Activated CD4-positive, alpha-beta T cell treated with anti-CD3 and anti-CD28 coated beads, Interleukin-2, amount 50 U/mL, for 1 hour (primary cell): ENCODE results near the gene C1QTNF8.

Experiments used
- DNase-seq: peaks from one replicate; pipeline ENCODE4 v3.0.0-alpha.2; 2020

Gene C1QTNF8

DNA sequence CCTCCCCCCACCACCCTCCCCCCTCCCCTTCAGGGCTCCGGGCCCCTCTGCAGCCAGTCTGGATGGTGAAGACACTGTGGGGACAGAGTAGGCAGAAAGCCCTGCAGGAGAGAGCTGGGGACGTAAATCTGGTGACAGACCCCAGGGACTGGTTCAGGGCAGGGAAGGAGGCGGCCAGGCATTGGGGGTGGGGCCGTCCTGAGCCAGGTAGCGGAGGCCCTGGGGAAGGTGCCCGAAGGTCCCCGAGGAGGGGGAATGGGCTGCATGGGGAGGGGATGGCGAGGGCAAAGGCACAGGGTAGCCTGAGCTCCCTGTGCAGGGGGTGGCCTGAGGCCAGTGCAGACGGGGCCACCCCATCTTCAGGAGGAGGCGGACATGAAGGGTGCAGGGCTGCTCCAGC lies 30.5 kb upstream of the C1QTNF8 start:
- DNase-seq = no peak

GRCh38 chr16:1126044-1126443 lies 30.0 kb upstream of the C1QTNF8 start:
- no peak for DNase-seq

DNA sequence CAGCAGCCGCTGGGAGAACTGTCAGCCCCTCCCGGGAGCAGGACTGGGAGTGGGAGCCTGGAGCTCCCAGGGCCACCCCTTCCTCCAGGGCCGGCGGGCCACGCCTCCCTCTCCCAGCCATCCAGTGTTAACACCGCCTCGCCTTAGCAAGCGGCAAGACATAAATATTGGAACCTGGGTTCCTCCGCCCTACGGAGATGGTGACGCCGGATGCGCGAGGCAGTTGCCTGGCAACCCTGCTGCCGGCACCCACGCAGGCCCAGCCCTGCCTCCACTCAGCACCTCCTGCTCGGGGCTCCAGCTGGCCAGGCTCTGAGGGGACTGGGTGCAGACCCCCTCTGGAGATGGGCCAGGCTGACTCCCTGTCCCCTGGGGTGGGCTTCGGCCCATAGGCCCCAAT lies 29.4 kb upstream of the C1QTNF8 start:
- peak; percentile 13 for DNase-seq

GRCh38 chr16:1124795-1125194 lies 28.8 kb upstream of the C1QTNF8 start:
- no peak for DNase-seq

DNA sequence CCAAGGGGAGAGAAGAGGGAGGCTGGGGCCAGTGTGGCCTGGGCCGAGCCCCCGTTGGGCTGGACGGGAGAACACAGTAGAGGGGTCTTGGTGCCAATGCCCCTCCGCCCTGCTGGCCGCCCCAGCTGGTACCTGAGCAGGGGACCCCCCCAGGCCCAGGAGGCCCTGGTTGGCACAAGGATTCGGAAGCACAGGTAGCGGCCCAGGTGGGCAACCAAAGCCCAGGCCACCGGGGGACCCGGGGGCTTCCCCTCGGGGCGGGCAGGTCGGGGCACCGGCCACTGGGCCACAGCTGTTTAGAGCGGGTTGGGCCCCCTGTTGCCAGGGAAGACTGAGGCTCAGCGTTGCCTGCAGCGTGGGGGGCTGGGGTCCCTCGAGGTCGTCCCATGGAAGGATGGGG lies 28.2 kb upstream of the C1QTNF8 start:
- no peak for DNase-seq

DNA sequence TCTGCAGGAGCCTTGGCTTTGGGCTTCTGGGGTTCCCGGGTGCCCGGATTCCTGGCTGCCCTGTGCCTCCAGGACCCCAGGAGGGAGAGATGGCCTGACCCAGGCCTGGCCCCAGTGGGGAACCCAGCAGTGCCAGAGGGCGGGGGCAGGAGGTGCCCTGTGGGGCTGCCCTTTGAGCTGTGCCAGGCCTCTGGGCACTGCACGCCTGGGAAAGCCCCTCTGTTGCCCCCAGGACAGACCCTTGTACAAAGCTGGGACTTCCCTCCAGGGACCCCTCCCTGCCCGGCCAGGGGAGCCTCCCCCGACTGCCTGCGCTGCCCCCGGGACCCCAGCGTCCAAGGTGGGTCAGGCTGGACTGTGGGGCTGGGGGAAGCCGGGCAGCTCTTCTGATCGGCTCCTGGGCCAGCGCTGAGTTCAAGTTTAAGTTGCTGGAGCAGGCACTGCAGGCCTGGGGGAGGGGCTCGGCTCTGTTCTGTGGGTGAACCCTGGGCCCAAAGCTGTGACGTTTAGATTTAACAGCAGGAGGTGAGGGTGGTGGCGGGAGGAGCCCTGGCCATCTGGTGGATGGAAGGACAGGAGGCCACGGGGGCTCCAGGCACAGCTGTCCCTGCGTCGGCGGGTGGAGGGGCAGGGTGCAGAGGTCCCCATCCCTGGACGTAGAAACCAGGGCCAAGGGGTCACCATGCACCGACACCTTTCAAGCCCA lies 27.6 kb upstream of the C1QTNF8 start:
- no peak for DNase-seq

DNA sequence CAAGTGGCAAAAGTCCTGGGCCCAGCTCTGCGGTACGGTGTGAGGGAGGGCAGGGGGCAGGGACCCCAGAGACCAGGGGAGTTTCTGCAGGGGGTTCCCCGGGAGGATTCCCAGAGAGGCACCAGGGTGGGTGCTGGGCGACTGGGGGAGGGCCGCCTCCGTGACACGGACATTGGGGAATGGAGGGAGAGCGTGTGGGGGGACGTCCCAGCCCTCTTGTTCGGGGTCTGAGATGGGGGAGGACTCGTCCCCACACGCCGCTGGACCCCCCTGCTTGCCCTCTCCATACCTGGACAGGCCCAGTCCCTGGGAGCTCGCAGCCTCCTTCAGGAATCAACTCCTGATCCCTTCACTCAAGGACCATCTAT lies 26.3 kb upstream of the C1QTNF8 start:
- no peak for DNase-seq

DNA sequence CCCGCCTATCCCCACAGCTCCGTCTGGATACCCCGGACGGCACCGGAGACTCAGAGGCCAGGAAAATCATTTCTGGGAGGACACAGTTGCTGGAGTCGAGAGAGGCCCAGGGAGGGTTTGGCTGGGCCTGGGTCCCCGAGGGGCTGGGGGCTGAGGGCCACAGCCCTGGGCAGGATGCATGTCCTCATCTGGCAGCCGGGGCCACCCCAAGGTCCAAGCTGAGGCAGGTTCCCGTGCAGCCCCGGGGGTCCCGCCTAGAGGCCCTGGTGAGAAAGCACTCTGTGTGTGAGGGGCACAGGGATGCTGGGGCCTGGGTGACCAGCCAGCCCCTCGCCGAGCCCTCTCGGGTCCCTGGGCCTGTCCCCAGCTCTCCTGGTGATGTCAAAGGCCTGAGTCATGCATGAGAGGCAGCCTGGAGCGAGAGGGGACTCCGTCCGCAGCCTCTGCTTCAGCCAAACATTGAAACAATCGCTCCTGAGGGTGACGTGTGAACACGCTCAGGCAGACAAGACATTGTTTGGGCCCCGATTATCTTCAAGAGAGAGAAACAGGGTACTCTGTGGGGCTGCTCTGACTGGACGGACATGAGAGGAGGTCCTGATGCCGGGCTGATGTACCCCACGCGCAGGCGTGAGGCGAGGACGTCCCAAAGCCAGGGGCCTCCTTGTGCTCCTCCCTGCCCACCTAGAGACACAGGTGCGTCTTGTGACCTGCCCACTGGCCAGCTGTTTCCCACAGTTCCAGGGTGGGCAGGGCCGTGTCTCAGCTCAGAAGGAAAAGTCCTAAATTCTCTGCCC lies 25.8 kb upstream of the C1QTNF8 start:
- no peak for DNase-seq

GRCh38 chr16:1121009-1121408 lies 25.0 kb upstream of the C1QTNF8 start:
- DNase-seq = no peak

DNA sequence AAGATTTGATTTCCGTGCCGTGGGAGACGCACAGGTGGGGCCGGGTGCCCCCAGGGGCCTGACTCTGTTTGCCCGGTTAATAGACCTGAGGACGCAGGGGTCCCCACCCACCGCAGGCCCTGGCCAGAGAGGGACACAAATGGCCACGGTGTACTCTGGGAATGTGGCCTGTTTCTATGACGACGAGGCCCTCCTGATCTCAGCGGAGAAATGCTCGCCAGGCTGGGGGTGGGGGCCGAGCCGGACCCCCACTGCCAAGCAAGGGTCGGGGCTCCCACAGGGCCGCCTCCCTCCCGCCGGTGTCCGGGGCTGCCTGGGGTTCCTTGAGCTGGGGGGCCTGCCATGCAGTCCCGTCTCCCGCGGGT lies 24.5 kb upstream of the C1QTNF8 start:
- no peak for DNase-seq

DNA sequence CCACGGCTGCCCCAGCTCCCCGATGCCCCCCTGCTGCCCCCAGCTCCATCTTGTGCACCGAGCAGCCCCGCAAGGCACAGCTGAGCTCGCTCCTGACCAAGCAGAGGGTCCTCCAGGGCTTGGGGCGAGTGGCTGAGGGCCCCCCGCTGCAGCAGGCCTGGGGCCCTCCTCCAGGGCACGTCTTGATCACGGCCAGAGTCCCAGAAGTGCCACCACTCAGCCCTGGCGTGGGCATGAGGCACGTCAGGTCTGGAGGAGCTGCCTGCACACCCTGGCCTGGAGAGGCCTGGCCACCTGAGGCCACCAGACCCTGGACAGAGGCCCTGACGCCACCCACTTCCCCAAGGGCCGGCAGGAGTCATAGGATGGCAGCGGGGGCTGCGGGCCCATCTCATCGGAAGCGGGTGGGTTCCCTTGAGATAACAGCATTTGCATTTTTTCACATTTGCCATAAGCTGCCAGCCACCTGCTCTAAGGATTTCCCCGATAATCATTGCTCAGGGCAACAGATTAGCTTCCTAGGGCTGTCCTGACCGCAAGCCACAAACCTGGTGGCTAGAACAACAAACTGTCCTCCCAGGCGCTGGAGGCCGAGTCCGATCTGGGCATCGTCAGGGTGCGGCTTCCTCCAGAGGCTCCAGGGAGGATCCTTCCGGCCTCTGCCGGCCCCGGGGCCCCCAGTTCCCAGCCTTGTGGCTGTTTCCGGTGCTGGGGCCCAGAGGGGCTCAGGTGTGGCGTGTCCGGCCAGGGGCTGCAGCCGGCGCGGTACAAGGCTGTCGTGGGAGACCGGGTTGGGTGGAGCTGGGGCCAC lies 23.9 kb upstream of the C1QTNF8 start:
- DNase-seq = no peak

DNA sequence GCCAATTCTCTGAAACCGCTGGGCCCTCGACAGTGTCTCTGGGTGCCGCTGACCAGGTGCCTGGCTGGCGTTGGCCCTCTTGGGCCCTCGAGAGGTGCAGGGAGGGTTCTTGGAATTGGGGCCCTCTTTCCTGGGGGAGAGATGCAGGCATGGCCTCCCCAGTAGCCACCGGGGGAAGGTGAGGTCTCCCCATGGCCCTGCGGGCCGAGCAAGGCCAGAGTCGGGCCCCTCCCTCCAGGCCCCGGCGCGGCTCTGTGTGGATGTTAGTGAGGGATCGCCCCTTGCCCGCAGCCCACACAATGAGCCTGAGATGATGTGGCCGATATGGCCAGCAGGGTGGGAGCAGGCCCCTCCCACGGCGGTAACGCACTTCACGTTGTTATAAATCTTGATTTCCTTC lies 23.1 kb upstream of the C1QTNF8 start:
- DNase-seq = no peak

DNA sequence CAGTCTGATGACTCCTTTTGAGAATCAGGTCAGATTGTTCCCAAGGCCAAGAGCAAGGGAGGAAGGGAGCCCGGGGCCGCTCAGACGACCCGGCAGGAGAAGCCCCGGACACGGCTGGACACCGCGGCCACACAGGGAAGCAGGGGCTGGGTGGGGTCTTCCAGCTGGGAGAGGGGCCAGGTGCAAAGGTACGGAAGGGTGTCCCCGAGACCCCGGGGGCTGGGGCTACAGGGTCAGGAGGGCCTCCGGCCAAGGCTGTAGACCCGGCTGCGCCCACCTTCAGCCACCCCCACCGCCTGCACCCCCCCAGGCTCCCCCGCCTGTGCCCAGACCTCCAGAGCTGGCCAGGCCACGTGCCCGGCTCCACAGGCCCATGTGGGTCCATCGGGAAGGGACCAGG lies 21.9 kb upstream of the C1QTNF8 start:
- no peak for DNase-seq

GRCh38 chr16:1117176-1117900 lies 21.3 kb upstream of the C1QTNF8 start:
- DNase-seq = no peak

DNA sequence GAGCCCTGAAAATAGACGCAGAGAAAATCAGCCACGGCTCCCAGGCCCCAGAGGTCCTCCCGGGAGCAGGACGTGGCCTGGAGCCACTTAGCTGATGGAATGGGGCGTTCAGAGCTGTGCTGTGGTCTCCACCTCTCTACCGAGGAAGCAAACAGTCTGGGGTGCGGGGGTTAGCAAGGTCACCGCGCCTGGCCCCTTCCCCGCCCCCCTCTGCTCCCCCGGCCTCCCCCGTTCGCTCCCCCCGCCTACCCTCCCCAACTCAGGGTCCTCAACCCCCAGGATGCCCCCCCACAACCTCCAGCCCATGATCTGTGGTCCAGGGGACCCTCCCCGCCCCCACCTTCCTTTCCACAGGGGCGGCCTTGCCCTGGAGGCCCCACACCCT lies 20.6 kb upstream of the C1QTNF8 start:
- DNase-seq = no peak

- no peak for DNase-seq
These were observed 18.0 kb upstream of the C1QTNF8 start for GRCh38 chr16:1113889-1114526.

- DNase-seq = no peak
These were observed 17.4 kb upstream of the C1QTNF8 start for GRCh38 chr16:1113489-1113888.

DNA sequence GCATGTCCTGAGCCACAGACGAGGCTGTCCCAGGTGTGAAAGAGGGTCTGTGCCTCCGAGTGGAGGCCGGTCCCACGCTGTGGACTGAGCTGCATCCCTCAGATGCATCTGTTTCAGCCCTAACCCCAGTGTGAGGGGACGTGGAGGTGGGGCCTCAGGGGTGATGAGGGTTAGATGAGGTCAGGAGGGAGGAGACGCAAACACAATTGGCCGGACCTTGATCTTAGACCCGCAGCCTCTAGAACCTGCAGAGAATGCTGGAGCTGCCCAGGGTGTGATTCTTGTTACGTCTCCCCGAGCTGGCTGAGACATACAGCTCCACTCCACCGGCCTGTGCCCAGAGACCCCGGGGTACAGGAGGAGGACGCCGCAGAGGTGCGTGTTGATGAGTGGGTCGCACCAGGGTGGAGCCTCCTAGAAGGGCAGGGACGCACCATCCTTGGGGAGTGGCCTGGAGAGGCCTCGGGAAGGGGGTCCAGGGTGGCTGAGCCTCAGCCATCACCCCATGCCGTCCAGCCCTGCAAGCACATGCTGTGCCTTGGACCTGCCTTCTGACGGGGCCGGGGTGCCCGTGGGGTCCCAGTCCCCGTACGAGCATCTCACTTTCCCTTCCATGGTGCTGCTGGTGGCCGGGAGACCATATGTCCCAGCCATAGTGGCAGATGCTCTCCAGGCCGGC lies 16.6 kb upstream of the C1QTNF8 start:
- no peak for DNase-seq

DNA sequence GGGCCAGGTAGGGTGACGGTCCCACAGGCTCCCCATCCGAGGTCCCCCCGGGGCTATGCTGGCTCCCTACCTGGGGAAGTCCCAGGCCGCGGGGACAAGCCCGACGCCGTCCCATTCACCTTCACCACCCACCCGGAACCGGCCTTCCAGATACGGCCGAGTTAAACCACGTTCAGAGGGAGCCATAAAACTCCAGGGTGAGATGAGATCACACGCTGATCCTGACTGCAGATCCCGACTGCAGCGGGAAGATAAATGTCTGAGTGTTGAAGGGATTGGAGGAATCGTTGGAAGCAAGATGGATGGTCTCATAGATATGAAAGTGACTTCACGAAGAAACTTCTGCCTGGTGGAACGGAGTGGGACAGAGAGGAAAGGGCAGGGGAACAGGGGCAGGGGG lies 13.6 kb upstream of the C1QTNF8 start:
- DNase-seq = no peak

GRCh38 chr16:1108299-1109252 lies 12.5 kb upstream of the C1QTNF8 start:
- DNase-seq = no peak

- no peak for DNase-seq
These were observed 11.7 kb upstream of the C1QTNF8 start for GRCh38 chr16:1107731-1108130.
